Liver (tissue), 9 donors: Measurements from ENCODE around the gene PIEZO1. TPM values are rescaled to one million over a fixed set of nuclear protein-coding genes. Genes with fewer than 3 reads are reported as not detected.

Experiments
- DNase-seq: peaks from one replicate; pipeline ENCODE4 v3.0.0-alpha.2; 2017; ENCODE audit warnings: low spot score
- H3K27ac ChIP-seq, 2 donors: one replicate each; pipeline ENCODE4 v1.7.0; 2013; ENCODE audit warnings: inconsistent platforms in 2 of 2, low read length in 2 of 2, control low read depth in 1 of 2, low read depth in 1 of 2, mild to moderate bottlenecking in 1 of 2
- H3K27me3 ChIP-seq, 4 donors: one replicate each; pipeline versions ENCODE4 v1.6.1 to v1.7.0; 2013; ENCODE audit warnings: low read length in 3 of 4, inconsistent platforms in 1 of 4, mild to moderate bottlenecking in 1 of 4, moderate library complexity in 1 of 4; ENCODE audit not compliant: control insufficient read depth in 4 of 4, insufficient read depth in 4 of 4
- H3K36me3 ChIP-seq, 4 donors: one replicate each; pipeline versions ENCODE4 v1.6.1 to v1.7.0; 2013; ENCODE audit warnings: low read length in 3 of 4, mild to moderate bottlenecking in 3 of 4, low read depth in 1 of 4, moderate library complexity in 1 of 4; ENCODE audit not compliant: control insufficient read depth in 4 of 4, insufficient read depth in 3 of 4
- H3K4me1 ChIP-seq, 4 donors: one replicate each; pipeline versions ENCODE4 v1.6.1 to v1.7.0; 2013; ENCODE audit warnings: low read length in 3 of 4, mild to moderate bottlenecking in 3 of 4, moderate library complexity in 1 of 4; ENCODE audit not compliant: control insufficient read depth in 4 of 4, insufficient read depth in 4 of 4
- H3K4me3 ChIP-seq, 3 donors: one replicate each; pipeline versions ENCODE4 v1.6.1 to v1.7.0; 2013; ENCODE audit warnings: low read length in 3 of 3, control low read depth in 1 of 3, low read depth in 1 of 3, mild to moderate bottlenecking in 1 of 3
- H3K9ac ChIP-seq, 2 donors: one replicate each; pipeline ENCODE4 v1.7.0; 2013; ENCODE audit warnings: low read length in 2 of 2, mild to moderate bottlenecking in 2 of 2, moderate library complexity in 2 of 2, control low read depth in 1 of 2, low read depth in 1 of 2
- H3K9me3 ChIP-seq, 4 donors: one replicate each; pipeline versions ENCODE4 v1.6.1 to v1.7.0; 2013; ENCODE audit warnings: low read length in 3 of 4; ENCODE audit not compliant: control insufficient read depth in 4 of 4
- ATF3 ChIP-seq: IDR thresholded peaks from 2 replicates; pipeline ENCODE4 v1.6.1; 2016; ENCODE audit warnings: antibody characterized with exemption
- EGR1 ChIP-seq, 2 donors: IDR thresholded peaks; 2 replicates each; pipeline ENCODE4 v1.6.1; 2016 to 2018; ENCODE audit warnings: antibody characterized with exemption in 2 of 2, low read depth in 2 of 2
- FOXA1 ChIP-seq: IDR thresholded peaks from 2 replicates; pipeline ENCODE4 v1.6.1; 2016; ENCODE audit warnings: antibody characterized with exemption
- FOXA2 ChIP-seq: IDR thresholded peaks from 2 replicates; pipeline ENCODE4 v1.6.1; 2016; ENCODE audit warnings: antibody characterized with exemption
- GABPA ChIP-seq, 2 donors: IDR thresholded peaks in 1 of 2; conservative IDR thresholded peaks in 1 of 2; 2 replicates each; pipeline ENCODE4 v1.6.1; 2016; ENCODE audit warnings: antibody characterized with exemption in 2 of 2, mild to moderate bottlenecking in 1 of 2, moderate library complexity in 1 of 2
- HNF4A ChIP-seq, 2 donors: conservative IDR thresholded peaks; 2 replicates each; pipeline ENCODE4 v1.6.1; 2016; ENCODE audit warnings: antibody characterized with exemption in 2 of 2, mild to moderate bottlenecking in 2 of 2
- HNF4G ChIP-seq: IDR thresholded peaks from 2 replicates; pipeline ENCODE4 v1.6.1; 2016; ENCODE audit warnings: antibody characterized with exemption
- JUND ChIP-seq, 2 donors: IDR thresholded peaks; 2 replicates each; pipeline ENCODE4 v1.6.1; 2016; ENCODE audit warnings: antibody characterized with exemption in 2 of 2
- NR2F2 ChIP-seq: IDR thresholded peaks from 2 replicates; pipeline ENCODE4 v1.6.1; 2016; ENCODE audit warnings: antibody characterized with exemption
- RAD21 ChIP-seq, 2 donors: IDR thresholded peaks; 2 replicates each; pipeline ENCODE4 v1.6.1; 2016; ENCODE audit warnings: antibody characterized with exemption in 2 of 2, mild to moderate bottlenecking in 2 of 2
- REST ChIP-seq: IDR thresholded peaks from 2 replicates; pipeline ENCODE4 v1.6.1; 2016; ENCODE audit warnings: antibody characterized with exemption, mild to moderate bottlenecking
- SP1 ChIP-seq: IDR thresholded peaks from 2 replicates; pipeline ENCODE4 v1.6.1; 2018; ENCODE audit warnings: antibody characterized with exemption, mild to moderate bottlenecking
- TAF1 ChIP-seq: conservative IDR thresholded peaks from 2 replicates; pipeline ENCODE4 v1.6.1; 2016; ENCODE audit warnings: antibody characterized with exemption, mild to moderate bottlenecking
- YY1 ChIP-seq: IDR thresholded peaks from 2 replicates; pipeline ENCODE4 v1.6.1; 2016; ENCODE audit warnings: antibody characterized with exemption, mild to moderate bottlenecking
- WGBS: extraction: QIAGEN DNeasy Blood & Tissue Kit; methylation state at CpG from one replicate; pipeline ENCODE4 v1.1.7; 2013; 5-methylcytosine and 5-hydroxymethylcytosine counted together
- polyA plus RNA-seq, 2 donors: library from polyadenylated mRNA; stranded (reverse) in 1 of 2; unstranded in 1 of 2; fragments of 200-250 nt in 1 of 2; fragments of >200 nt in 1 of 2; fragmentation: Nextera tagmentation in 1 of 2; extraction: Ambion mirVana in 1 of 2; gene quantifications; one replicate each; pipeline versions ENCODE4 v1.2.1 to v1.2.3, GENCODE V29; 2013 to 2015
- total RNA-seq, 2 donors: library from RNA; depleted of rRNA; stranded (reverse); fragments of >200 nt; gene quantifications; one replicate each; pipeline ENCODE4 v1.2.3, GENCODE V29; 2014
- TF ChIP-seq, protein P1 (sequence below): IDR thresholded peaks from 2 replicates; pipeline ENCODE4 v1.6.1; 2016; ENCODE audit warnings: antibody characterized with exemption
- TF ChIP-seq, protein P2 (sequence below): fragments of 150-350 bp; IDR thresholded peaks from 2 replicates; pipeline ENCODE4 v1.5.1; 2017; ENCODE audit warnings: improper control_type of control experiment, low read depth, low read length; ENCODE audit not compliant: missing input control
- donor health status: healthy.
- donor health status: healthy.
- donor health status: healthy.
- donor health status: healthy.
- donor health status: healthy.

Gene PIEZO1
- total and polyA plus RNA-seq, 4 donors, result 15.3 to 74.7 (median 59.2) TPM

GRCh38 chr16:88761830-88762229 lies 23.2 kb downstream of the PIEZO1 start:
- Histone ChIP-seq H3K27ac (no peak overlapping the region), H3K36me3 (peaks cover 0 to 3% (median 0%) of the 10 kb centered on the region in 4 donors), H3K9me3 (no peaks in the 10 kb centered on the region), H3K9ac (no peak overlapping the region), H3K4me1 (peaks cover 35 to 66% (median 56%) of the 10 kb centered on the region in 4 donors), H3K4me3 (no peak overlapping the region), H3K27me3 (no peaks in the 10 kb centered on the region)
- no peak for DNase-seq
- 77% methylated on average over 10 of the region's 10 CpGs for WGBS
- TF ChIP-seq RAD21 (IDR thresholded peaks at IDR 0.05) (no peak), NR2F2 (no peak), YY1 (no peak), TAF1 (no peak)
- TF ChIP-seq, protein P1, sequence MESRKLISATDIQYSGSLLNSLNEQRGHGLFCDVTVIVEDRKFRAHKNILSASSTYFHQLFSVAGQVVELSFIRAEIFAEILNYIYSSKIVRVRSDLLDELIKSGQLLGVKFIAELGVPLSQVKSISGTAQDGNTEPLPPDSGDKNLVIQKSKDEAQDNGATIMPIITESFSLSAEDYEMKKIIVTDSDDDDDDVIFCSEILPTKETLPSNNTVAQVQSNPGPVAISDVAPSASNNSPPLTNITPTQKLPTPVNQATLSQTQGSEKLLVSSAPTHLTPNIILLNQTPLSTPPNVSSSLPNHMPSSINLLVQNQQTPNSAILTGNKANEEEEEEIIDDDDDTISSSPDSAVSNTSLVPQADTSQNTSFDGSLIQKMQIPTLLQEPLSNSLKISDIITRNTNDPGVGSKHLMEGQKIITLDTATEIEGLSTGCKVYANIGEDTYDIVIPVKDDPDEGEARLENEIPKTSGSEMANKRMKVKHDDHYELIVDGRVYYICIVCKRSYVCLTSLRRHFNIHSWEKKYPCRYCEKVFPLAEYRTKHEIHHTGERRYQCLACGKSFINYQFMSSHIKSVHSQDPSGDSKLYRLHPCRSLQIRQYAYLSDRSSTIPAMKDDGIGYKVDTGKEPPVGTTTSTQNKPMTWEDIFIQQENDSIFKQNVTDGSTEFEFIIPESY, result no peak

GRCh38 chr16:88761143-88761534 lies 23.9 kb downstream of the PIEZO1 start:
- Histone ChIP-seq H3K27ac (no peak overlapping the region), H3K9ac (no peak overlapping the region), H3K27me3 (no peaks in the 10 kb centered on the region), H3K9me3 (no peaks in the 10 kb centered on the region), H3K4me1 (peaks cover 35 to 66% (median 56%) of the 10 kb centered on the region in 4 donors), H3K4me3 (no peak overlapping the region), H3K36me3 (peaks cover 0 to 3% (median 0%) of the 10 kb centered on the region in 4 donors)
- no peak for TF ChIP-seq HNF4G
- TF ChIP-seq REST, result no peak
- no peak for TF ChIP-seq ATF3
- TF ChIP-seq EGR1 (IDR thresholded peaks at IDR 0.05; ENCODE audit: low read depth in 2 of 2), result no peak
- TF ChIP-seq YY1, result no peak
- TF ChIP-seq, protein P1, result no peak
- TF ChIP-seq RAD21 (IDR thresholded peaks at IDR 0.05), result no peak
- TF ChIP-seq TAF1, result no peak
- TF ChIP-seq FOXA1, result no peak
- no peak for TF ChIP-seq JUND (IDR thresholded peaks at IDR 0.05)
- TF ChIP-seq FOXA2, result no peak
- TF ChIP-seq, protein P2, sequence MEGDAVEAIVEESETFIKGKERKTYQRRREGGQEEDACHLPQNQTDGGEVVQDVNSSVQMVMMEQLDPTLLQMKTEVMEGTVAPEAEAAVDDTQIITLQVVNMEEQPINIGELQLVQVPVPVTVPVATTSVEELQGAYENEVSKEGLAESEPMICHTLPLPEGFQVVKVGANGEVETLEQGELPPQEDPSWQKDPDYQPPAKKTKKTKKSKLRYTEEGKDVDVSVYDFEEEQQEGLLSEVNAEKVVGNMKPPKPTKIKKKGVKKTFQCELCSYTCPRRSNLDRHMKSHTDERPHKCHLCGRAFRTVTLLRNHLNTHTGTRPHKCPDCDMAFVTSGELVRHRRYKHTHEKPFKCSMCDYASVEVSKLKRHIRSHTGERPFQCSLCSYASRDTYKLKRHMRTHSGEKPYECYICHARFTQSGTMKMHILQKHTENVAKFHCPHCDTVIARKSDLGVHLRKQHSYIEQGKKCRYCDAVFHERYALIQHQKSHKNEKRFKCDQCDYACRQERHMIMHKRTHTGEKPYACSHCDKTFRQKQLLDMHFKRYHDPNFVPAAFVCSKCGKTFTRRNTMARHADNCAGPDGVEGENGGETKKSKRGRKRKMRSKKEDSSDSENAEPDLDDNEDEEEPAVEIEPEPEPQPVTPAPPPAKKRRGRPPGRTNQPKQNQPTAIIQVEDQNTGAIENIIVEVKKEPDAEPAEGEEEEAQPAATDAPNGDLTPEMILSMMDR, result no peak
- TF ChIP-seq NR2F2, result no peak
- TF ChIP-seq SP1, result no peak
- TF ChIP-seq HNF4A (conservative IDR thresholded peaks at IDR 0.05), result no peak
- TF ChIP-seq GABPA (IDR thresholded peaks at IDR 0.05 in 1 of 2, conservative IDR thresholded peaks at IDR 0.05 in 1 of 2), result no peak
- 89% methylated on average over 11 of the region's 11 CpGs for WGBS
- DNase-seq, result no peak
